Erythroblast (primary cell): ENCODE results near the gene TAS2R10.

Experiments used
- GATA1 ChIP-seq: IDR thresholded peaks from 2 replicates; pipeline ENCODE4 v1.6.1; 2011; ENCODE audit warnings: low read depth, mild to moderate bottlenecking, control low read depth, low read length, moderate library complexity
- POLR2A ChIP-seq: IDR thresholded peaks from 2 replicates; pipeline ENCODE4 v1.6.1; 2011; ENCODE audit warnings: mild to moderate bottlenecking, low read length

DNA sequence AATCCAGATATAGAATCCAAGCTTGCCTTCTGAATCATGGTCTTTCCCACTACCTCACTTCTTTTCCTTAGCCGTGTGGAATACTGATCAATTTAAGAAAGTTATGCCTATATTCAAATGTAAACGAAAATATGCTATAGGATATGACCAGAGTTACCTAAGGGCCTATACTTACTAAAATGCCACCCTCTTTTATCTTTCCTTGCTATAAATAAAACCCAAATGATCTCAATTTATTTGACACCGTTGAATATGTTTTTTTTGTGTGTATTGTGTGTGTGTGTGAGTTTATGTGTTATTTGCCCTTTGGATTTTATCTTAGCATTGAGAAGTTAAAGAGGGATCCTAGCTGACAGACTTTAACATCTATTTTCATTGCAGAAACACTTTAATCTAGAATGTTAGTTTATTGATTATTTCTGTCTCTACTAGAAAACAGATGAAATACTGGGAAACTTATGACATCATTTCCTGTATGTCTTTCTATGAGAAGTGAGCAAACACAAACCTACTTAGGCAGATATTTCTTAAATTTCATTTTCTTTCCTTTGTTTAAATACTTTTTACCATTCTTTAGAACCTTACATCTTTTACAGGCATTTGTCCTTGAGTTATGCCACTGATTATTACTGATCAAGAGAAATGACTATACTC lies 14.1 kb downstream of the TAS2R10 start:
- no peak for TF ChIP-seq POLR2A
- TF ChIP-seq GATA1, result no peak
